ENCODE data around the gene APBA2. TPM values are rescaled to one million over a fixed set of nuclear protein-coding genes. Genes with fewer than 3 reads are reported as not detected.

The APBA2 gene
- total RNA-seq, 4 donors from 2014 or later, result 5.4 to 15.3 (median 10.4) TPM

GRCh38 chr15:29133791-29134190, 248.0 kb downstream of the APBA2 start:
- H3K27ac ChIP-seq (replicated peaks in 1 of 4), result no peak overlapping the region
- no peak overlapping the region for H3K4me3 ChIP-seq
- DNase-seq (ENCODE audit: extremely low spot score), result no peak
- H3K9me3 ChIP-seq, result no peaks in the 10 kb centered on the region
- intact Hi-C loops (cut with DNase I), result no loop called here
- no peaks in the 10 kb centered on the region for H3K36me3 ChIP-seq
- WGBS, result 94% methylated on average over 5 of the region's 5 CpGs
- no peaks in the 10 kb centered on the region for H3K4me1 ChIP-seq
- H3K27me3 ChIP-seq, result peaks cover 0 to 31% (median 0%) of the 10 kb centered on the region in 4 donors
- TF ChIP-seq POLR2A (IDR thresholded peaks at IDR 0.05; ENCODE audit: low read depth) (no peak), POLR2AphosphoS5 (IDR thresholded peaks at IDR 0.05) (no peak), EP300 (IDR thresholded peaks at IDR 0.05) (no peak)
- TF ChIP-seq, protein P1, sequence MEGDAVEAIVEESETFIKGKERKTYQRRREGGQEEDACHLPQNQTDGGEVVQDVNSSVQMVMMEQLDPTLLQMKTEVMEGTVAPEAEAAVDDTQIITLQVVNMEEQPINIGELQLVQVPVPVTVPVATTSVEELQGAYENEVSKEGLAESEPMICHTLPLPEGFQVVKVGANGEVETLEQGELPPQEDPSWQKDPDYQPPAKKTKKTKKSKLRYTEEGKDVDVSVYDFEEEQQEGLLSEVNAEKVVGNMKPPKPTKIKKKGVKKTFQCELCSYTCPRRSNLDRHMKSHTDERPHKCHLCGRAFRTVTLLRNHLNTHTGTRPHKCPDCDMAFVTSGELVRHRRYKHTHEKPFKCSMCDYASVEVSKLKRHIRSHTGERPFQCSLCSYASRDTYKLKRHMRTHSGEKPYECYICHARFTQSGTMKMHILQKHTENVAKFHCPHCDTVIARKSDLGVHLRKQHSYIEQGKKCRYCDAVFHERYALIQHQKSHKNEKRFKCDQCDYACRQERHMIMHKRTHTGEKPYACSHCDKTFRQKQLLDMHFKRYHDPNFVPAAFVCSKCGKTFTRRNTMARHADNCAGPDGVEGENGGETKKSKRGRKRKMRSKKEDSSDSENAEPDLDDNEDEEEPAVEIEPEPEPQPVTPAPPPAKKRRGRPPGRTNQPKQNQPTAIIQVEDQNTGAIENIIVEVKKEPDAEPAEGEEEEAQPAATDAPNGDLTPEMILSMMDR (IDR thresholded peaks at IDR 0.05), result no peak

DNA sequence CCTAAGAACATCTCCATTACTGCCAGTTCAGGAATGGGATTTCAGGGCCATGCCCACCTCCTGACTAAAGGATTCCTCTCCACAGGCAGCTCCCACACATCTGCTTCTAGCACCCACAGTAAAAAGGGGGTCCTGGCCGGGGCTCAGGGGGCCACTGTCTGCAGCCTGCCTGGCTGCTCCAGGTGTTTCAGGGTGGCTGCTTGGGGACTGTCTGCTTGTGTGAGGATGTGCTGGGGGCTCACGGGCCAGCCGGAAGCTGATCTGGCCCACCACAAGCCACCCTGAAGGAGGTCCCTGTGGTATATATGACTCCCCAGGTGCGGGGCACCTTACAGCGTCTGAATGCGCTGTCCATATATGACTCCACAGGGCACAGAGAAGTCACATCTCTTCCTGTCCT, 248.5 kb downstream of the APBA2 start:
- peaks cover 0 to 31% (median 0%) of the 10 kb centered on the region in 4 donors for H3K27me3 ChIP-seq
- intact Hi-C loops (cut with DNase I), result no loop called here
- no peaks in the 10 kb centered on the region for H3K4me1 ChIP-seq
- no peak for TF ChIP-seq EP300 (IDR thresholded peaks at IDR 0.05)
- TF ChIP-seq, protein P1 (IDR thresholded peaks at IDR 0.05), result no peak
- TF ChIP-seq POLR2A (IDR thresholded peaks at IDR 0.05; ENCODE audit: low read depth), result no peak
- TF ChIP-seq POLR2AphosphoS5 (IDR thresholded peaks at IDR 0.05), result no peak
- 100% methylated on average over 3 of the region's 6 CpGs for WGBS
- H3K36me3 ChIP-seq, result no peaks in the 10 kb centered on the region
- no peak for DNase-seq (ENCODE audit: extremely low spot score)
- no peaks in the 10 kb centered on the region for H3K9me3 ChIP-seq
- no peak overlapping the region for H3K4me3 ChIP-seq
- no peak overlapping the region for H3K27ac ChIP-seq (replicated peaks in 1 of 4)

DNA sequence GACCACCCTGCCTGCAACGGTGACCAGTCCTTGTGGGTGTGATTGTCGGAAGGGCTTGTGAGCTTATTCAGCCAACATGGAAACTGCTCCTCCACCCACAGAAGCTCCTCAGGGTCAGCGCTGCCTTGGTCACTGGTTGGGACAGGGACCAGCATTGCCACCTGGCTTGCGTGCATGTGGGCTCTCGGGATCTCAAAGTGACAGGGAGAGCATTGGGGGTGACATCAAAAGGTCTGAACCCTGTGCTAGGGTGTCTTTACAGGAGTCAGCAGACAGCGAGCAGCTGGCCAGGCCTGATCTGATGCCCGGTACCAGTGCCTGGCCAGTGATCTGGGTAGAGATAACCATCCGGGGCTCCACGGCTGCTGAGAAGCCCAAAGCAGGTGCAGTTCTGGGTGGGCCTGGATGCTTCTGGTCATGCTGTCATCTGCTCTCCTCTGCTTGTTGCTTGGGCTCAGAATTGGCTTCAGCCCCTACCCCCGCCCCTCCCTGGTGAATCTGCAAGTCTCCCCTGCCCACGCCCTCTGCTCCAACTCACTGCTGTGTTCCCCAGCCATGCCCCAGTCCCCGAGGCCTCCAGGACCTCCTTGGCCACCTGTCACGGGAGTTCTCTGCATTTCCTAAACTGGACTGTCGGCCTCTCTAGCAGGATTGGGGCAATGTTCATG, 249.0 kb downstream of the APBA2 start:
- H3K27me3 ChIP-seq, result peaks cover 0 to 31% (median 0%) of the 10 kb centered on the region in 4 donors
- intact Hi-C loops (cut with DNase I), result no loop called here
- no peak for TF ChIP-seq POLR2AphosphoS5 (IDR thresholded peaks at IDR 0.05)
- TF ChIP-seq, protein P1 (IDR thresholded peaks at IDR 0.05), result no peak

DNA sequence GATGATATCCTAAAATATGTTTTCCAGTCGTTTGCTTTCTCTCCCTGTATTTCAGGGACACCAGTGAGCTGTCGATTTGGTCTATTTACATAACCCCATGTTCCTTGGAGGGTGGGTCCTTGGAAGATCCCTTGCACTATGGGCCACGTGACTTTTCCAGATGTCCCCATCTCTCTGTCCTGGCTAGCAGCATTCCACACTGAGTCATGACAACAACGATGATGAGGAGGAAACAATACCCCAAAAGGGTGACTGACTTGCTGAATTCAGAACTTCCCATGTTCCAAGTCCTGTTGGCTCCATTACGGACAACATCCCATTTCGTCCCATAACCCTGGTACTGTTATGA, 249.5 kb downstream of the APBA2 start:
- Histone ChIP-seq H3K27ac (replicated peaks in 1 of 4) (no peak overlapping the region), H3K36me3 (no peaks in the 10 kb centered on the region), H3K4me1 (peaks cover 0 to 9% (median 8%) of the 10 kb centered on the region in 4 donors), H3K9me3 (no peaks in the 10 kb centered on the region), H3K4me3 (no peak overlapping the region), H3K27me3 (peaks cover 0 to 31% (median 0%) of the 10 kb centered on the region in 4 donors)
- 78% methylated on average over 6 of the region's 6 CpGs for WGBS
- TF ChIP-seq POLR2A (IDR thresholded peaks at IDR 0.05; ENCODE audit: low read depth), result no peak
- TF ChIP-seq, protein P1 (IDR thresholded peaks at IDR 0.05), result no peak
- TF ChIP-seq POLR2AphosphoS5 (IDR thresholded peaks at IDR 0.05), result no peak
- TF ChIP-seq EP300 (IDR thresholded peaks at IDR 0.05), result no peak
- DNase-seq (ENCODE audit: extremely low spot score), result no peak
- intact Hi-C loops (cut with DNase I), result no loop called here

More for the DNA sequence above, 249.0 kb downstream of the APBA2 start:
- peaks cover 0 to 4% (median 4%) of the 10 kb centered on the region in 4 donors for H3K4me1 ChIP-seq
- H3K36me3 ChIP-seq, result no peaks in the 10 kb centered on the region
- H3K9me3 ChIP-seq, result no peaks in the 10 kb centered on the region
- 87% methylated on average over 14 of the region's 14 CpGs for WGBS
- H3K4me3 ChIP-seq, result no peak overlapping the region
- no peak for DNase-seq (ENCODE audit: extremely low spot score)
- H3K27ac ChIP-seq (replicated peaks in 1 of 4), result no peak overlapping the region
